Stimulated activated CD4-positive, alpha-beta T cell treated with anti-CD3 and anti-CD28 coated beads, Interleukin-2, amount 100 ng/mL, for 48 hours (primary cell): ENCODE measurements around the gene GPRC5A.

Source experiments
- DNase-seq, 2 donors: peaks; one replicate each; pipeline ENCODE4 v3.0.0-alpha.2; 2020

GPRC5A gene

GRCh38 chr12:12887471-12887870 is 3.9 kb upstream of the GPRC5A start:
- DNase-seq = no peak

DNA sequence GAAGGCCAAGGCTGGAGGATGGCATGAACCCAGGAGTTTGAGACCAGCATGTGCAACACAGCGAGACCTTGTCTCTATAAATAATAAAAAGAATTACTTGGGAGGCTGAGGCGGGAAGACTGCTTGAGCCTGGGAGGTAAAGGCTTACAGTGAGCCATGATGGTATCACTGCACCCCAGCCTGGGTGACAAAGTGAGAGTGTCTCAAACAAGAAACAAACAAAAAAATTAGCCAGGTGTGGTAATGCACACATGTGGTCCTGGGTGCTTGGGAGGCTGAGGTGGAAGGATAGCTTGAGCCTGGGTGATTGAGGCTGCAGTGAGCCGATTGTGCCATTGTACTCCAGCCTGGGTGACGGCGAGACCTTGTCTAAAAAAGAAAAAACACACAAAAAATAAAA is 1.7 kb upstream of the GPRC5A start:
- DNase-seq = no peak

DNA sequence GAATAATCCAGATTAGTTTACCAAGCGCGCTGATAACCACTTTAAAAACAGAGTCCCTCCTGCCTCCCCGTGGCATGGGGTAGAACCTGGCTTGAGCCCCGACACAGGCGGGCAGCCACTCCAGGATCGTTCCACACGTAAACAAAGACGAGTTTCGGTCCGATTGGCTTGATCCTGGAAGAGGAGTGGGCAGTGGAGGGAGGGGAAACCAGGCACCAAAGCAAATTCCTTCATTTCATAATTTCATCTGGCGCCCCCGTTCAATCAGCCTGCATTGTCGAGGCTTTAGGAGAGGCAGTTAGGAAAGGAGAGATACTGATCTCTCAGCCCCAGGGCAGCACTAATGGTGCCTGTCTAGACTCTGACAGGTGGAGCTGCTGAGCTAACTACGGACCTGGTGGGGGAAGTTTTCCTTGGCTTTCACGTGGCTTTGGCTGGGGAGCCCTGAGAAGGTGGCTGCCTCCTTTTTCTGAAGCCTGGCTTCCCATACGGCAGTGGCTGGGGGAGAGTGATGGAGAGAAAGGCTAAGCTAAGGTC is 751 bp upstream of the GPRC5A start:
- DNase-seq = peak in 1 of 2 donors; percentile 7

GRCh38 chr12:12891881-12892355 is 556 bp downstream of the GPRC5A start:
- DNase-seq = no peak

GRCh38 chr12:12892681-12893141 is 1.3 kb downstream of the GPRC5A start:
- no peak for DNase-seq

DNA sequence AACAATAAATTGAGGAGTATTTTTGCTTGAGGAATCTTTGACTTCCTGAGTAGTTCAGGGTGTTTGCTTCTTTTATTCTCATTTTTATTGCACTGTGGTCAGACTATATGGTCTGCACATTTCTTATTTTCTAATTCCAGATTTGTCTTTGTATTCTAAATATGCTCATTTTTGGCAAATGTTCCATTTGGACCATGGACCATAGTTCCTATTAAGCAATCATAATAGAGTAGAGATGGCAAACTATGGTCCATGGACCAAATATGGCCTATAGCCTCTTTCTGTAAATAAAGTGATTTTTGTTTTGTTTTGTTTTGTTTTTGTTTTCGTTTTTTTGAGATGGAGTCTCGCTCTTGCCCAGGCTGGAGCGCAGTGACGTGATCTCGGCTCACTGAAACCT is 2.1 kb downstream of the GPRC5A start:
- no peak for DNase-seq

GRCh38 chr12:12896260-12896659 is 4.9 kb downstream of the GPRC5A start:
- no peak for DNase-seq

GRCh38 chr12:12897302-12897701 is 5.9 kb downstream of the GPRC5A start:
- no peak for DNase-seq

DNA sequence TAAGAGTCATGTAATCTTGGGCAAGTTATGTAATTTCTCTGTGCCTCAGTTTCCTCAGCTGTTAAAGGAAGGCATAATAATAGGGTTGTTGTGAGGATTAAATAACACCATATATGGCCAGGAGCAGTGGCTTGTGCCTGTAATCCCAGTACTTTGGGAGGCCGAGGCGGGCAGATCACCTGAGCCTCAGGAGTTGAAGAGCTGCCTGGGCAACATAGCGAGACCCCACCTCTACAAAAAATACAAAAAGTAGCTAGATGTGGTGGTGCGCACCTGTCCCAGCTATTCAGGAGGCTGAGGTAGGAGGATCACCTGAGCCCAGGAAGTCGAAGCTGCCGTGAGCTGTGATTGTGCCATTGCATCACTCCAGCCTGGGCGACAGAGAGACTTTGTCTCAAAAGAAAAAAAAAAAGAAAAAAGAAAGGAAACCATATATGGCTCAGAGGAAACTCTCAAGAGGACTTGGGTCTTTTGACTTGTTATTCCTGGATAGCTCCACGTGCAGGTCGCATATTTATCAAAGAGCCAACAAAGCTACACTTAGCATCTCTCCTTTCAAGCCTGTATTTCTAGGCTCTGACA is 6.9 kb downstream of the GPRC5A start:
- DNase-seq = no peak

- no peak for DNase-seq
Measured at GRCh38 chr12:12898911-12899511, 7.6 kb downstream of the GPRC5A start.

GRCh38 chr12:12899530-12900380 is 8.4 kb downstream of the GPRC5A start:
- DNase-seq = peak; percentile 45 to 54

DNA sequence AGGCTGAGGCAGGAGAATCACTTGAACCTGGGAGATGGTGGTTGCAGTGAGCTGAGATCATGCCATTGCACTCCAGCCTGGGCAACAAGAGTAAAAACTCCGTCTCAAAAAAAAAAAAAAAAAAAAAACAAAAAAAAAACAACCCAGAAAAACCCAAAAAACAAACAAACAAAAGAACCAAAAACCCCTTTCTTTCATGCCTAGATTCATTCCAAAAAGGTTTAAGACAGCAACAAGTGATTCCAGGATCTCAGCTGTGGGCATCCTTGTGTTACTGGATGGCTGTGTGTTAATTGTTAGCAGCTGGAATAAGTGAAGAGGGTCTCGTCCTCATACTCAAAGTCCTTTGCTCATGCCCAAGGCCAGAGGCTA is 9.4 kb downstream of the GPRC5A start:
- no peak for DNase-seq

DNA sequence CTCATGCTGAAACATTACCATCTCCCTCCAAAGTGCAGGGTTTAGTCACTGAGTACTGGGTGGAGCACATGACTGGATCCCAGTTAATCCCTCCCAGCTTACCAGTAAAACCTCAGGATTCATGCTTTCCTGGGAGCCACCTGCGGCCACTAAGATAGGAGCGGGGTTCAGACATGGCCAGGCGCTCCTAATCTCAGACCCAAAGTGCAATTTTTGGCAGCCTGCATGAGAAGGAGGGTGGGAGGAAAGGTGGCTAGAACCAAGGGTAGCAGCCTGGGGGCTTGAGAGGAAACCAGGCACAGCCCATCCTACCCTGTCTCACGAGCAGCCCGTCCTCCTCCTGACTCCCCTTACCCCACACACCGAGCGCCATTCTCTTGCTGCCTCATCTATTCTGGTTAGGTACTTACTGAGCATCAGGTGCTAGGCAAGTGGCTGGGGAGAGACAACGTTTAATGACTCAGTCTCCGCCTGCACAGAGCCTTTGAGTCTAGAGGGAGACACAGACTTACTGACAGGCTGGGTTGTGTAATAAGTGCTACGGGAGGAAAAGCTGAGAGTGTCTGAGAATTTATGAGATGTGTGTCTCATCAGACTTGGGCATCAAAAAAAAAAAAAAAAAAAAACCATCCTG is 9.9 kb downstream of the GPRC5A start:
- DNase-seq = peak in 1 of 2 donors; percentile 14

- no peak for DNase-seq
Measured at GRCh38 chr12:12902036-12902435, 10.7 kb downstream of the GPRC5A start.

GRCh38 chr12:12903642-12904609 is 12.6 kb downstream of the GPRC5A start:
- DNase-seq = no peak

GRCh38 chr12:12907552-12907951 is 16.2 kb downstream of the GPRC5A start:
- no peak for DNase-seq

- no peak for DNase-seq
Measured at GRCh38 chr12:12908252-12908651, 16.9 kb downstream of the GPRC5A start.

DNA sequence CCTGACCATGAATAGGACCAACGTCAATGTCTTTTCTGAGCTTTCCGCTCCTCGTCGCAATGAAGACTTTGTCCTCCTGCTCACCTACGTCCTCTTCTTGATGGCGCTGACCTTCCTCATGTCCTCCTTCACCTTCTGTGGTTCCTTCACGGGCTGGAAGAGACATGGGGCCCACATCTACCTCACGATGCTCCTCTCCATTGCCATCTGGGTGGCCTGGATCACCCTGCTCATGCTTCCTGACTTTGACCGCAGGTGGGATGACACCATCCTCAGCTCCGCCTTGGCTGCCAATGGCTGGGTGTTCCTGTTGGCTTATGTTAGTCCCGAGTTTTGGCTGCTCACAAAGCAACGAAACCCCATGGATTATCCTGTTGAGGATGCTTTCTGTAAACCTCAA is 17.3 kb downstream of the GPRC5A start:
- DNase-seq = no peak

GRCh38 chr12:12909228-12909994 is 18.0 kb downstream of the GPRC5A start:
- no peak for DNase-seq

DNA sequence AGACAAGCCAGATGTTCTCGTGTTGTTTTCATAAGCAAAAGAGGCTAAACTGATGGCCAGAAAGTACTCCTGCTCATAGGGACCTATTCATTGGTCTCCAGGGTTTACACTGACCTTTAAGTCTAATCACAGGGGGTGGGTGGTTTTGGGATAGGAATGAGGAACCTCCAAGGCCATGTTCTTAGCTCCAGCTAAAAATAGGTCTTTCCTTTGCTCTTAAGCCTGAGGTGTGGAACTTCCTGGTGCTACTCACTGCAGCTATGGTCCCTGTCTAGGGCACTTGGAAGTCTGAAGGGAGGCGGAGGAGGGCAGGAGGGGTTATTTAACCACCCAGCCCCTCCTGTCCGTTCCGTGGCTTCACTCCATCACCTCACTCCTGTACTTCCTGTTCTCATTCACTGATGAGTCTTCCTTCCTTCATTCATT is 18.6 kb downstream of the GPRC5A start:
- DNase-seq = no peak

GRCh38 chr12:12912711-12913110 is 21.3 kb downstream of the GPRC5A start:
- DNase-seq = no peak
